D721Med (cell line): ENCODE data around the gene SLC11A2.

Experiments
- DNase-seq: peaks from one replicate; pipeline ENCODE4 v3.0.0; 2011; ENCODE audit warnings: low spot score; ENCODE audit not compliant: insufficient read length
- FAIRE-seq: peaks from 2 replicates; lab custom pipeline; 2011; peaks lifted over from hg19 to GRCh38; lab: Jason Lieb, UNC
- CTCF ChIP-seq: IDR thresholded peaks from 2 replicates; pipeline ENCODE4 v1.5.1; 2012; ENCODE audit warnings: mild to moderate bottlenecking, control low read depth; ENCODE audit not compliant: insufficient read depth; ENCODE audit errors: missing control alignments

The SLC11A2 gene

DNA sequence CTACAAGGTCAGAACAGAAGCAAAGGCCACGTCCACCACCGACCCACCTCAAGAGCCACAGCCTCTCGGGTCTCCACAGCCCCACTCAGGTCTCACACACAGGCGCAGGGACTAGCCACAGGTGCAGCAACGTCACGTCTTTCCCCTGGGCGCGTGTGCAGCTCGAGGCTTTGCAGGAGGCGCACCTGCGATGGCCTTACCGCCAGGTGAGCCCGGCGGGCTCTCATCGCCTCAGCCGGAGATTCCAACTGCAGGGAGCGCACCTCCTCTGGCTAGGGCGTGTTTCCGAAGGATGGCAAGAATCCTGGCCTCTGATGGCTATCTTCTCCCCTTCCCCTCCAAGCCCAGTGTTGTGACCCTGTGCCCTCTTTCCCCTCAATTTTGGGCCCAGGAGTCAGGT lies 73.7 kb downstream of the SLC11A2 start, which contains the start of gene HIGD1C:
Gene HIGD1C (plus strand): TSS at position 35 of the 400 bp plus-strand sequence. CDS start 1,455 bp downstream, outside the sequence.
- DNase-seq (no peak), FAIRE-seq (no peak)
- TF ChIP-seq CTCF: no peak

DNA sequence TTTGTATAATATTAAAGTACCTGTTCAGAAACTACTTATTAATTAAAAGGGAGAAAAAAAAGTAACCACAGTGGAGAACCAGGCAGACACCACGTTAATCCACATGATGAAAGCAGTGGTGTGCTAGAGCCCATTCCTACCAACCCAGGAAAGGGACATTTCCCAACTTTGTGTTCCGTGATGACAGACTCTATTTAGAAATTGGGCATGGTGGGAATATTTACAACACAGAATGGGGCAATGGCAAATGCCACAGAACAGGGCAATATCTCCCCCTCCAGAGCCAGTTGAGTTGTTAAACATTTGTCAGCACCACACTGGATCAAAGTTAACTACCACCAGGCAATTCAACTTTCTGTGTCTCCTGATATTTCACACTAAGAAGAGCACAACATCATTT lies 75.1 kb downstream of the SLC11A2 start:
- FAIRE-seq: no peak
- TF ChIP-seq CTCF: no peak
- no peak for DNase-seq

DNA sequence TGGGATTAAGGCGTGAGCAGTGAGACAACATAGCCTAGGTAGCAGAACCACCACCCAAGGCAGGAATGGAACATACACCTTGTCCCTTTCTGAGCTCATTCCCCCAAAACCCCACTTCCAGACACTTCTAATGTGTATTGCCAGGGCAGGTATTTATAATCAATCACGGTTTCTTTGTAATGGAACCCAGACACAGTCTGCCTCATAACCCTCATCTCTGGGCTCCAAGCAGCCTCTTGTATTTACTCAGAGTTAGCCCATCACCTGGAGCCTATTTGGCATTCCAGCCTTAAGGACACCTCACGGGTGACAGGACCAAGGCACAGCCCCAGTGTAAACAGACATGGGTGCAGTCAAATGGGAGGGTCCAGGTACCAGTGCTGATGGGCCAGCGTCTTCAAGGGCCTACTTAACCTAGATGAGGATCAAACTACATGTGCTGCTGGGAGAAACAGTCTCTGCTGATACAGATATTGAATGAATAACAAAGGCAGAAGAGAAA lies 76.3 kb downstream of the SLC11A2 start:
- no peak for TF ChIP-seq CTCF
- no peak for DNase-seq
- FAIRE-seq: no peak

DNA sequence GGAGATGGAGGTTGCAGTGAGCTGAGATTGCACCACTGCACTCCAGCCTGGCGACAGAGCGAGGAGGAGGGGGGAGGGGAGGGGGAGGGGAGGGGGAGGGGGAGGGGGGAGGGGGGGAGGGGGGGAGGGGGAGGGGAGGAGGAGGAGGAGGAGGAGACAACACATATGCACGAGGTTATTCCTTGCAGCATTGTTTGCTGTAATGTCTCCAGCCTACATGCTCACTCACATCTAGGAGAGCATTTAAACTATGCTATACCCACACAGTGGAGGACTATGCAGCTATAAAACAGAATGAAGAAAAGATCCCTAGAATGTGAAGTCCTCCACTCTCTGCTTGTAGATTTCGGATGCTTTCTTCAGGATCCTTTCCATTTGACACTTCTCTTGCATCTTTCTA lies 77.4 kb downstream of the SLC11A2 start:
- no peak for DNase-seq
- TF ChIP-seq CTCF: no peak
- FAIRE-seq: no peak

DNA sequence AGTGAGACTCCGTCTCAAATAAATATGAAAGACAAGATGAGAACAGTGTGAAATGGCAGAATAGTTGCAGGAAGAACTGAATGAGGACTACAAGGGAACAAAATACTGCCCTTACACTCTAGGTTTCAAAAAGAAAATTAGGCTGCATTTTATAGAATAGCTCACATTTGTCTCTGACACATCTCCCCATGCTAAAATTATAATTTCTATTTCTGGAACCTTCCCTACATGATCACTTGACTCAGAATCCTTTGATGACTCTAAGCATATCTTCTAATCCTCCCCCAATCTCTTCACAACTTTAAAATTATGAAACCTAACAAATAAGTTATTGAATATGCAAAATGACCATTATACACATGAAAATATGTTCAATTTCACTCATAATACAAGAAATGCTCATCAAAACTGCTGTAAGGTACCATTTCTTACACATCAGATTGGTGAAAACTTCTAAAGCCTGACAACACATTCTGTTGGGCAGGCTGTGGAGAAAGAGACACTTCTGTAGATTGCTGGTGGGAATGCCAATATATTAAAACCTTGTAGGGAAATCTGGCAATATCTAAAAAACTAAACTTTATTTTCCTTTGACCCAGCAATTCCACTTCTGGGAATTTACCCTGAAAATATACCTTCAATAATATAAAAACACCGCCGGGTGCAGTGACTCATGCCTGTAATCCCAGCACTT lies 78.1 kb downstream of the SLC11A2 start:
- DNase-seq: no peak
- no peak for FAIRE-seq

DNA sequence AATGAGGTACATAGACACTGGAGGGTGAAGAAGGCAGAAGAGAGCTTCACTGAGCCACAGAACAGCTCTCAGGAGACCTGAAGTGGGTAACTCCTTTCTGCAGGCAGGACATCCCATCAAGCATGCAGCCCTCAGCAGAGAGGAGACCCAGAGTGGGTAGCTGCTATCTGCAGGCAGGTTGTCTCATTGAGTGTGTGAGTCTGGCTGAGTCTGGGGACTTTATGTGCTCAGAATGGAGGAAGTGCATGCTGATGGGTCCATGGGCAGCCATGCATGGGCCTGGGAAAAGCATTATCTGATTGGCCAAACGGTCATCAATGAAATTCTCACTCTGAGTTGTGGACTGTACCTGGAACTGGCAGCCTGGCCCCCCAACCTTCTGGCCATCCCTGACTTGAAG lies 88.5 kb downstream of the SLC11A2 start:
- no peak for TF ChIP-seq CTCF
- FAIRE-seq (no peak), DNase-seq (no peak)

More for the DNA sequence above, 78.1 kb downstream of the SLC11A2 start:
- no peak for TF ChIP-seq CTCF
